ENCODE data around the gene KCNG2. TPM values are rescaled to one million over a fixed set of nuclear protein-coding genes. Genes with fewer than 3 reads are reported as not detected.

The KCNG2 gene
- total RNA-seq, 1 donor from 2014 or later, result not detected

DNA sequence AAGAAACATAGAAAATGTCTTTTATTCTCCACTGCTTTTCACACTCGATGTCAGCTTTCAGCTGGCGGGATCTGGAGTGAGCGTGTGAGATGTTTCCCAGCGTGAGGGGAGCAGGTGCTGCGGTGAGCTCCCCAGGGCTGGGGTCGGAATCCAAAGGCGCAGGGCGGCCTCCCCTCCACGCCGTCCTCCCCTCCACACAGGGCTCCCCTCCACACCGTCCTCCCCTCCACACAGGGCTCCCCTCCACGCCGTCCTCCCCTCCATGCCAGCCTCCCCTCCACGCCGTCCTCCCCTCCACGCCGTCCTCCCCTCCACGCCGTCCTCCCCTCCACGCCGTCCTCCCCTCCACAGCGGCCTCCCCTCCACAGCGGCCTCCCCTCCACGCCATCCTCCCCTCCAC lies 26.9 kb upstream of the KCNG2 start:
- DNase-seq (no peak), ATAC-seq (ENCODE audit: low read depth) (no peak)
- Mint-ChIP-seq H3K27ac (no peak overlapping the region), H3K4me1 (no peaks in the 10 kb centered on the region), H3K9me3 (peaks cover 15% of the 10 kb centered on the region), H3K27me3 (peaks cover 18% of the 10 kb centered on the region), H3K36me3 (ENCODE audit: low read depth) (peaks cover 2% of the 10 kb centered on the region), H3K4me3 (no peak overlapping the region)
- POLR2A ChIA-PET, result no interaction called here
- CTCF ChIA-PET, result no interaction called here
- TF ChIP-seq, protein P1, sequence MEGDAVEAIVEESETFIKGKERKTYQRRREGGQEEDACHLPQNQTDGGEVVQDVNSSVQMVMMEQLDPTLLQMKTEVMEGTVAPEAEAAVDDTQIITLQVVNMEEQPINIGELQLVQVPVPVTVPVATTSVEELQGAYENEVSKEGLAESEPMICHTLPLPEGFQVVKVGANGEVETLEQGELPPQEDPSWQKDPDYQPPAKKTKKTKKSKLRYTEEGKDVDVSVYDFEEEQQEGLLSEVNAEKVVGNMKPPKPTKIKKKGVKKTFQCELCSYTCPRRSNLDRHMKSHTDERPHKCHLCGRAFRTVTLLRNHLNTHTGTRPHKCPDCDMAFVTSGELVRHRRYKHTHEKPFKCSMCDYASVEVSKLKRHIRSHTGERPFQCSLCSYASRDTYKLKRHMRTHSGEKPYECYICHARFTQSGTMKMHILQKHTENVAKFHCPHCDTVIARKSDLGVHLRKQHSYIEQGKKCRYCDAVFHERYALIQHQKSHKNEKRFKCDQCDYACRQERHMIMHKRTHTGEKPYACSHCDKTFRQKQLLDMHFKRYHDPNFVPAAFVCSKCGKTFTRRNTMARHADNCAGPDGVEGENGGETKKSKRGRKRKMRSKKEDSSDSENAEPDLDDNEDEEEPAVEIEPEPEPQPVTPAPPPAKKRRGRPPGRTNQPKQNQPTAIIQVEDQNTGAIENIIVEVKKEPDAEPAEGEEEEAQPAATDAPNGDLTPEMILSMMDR (IDR thresholded peaks at IDR 0.05), result no peak
- intact Hi-C loops (cut with micrococcal nuclease), result no loop called here

DNA sequence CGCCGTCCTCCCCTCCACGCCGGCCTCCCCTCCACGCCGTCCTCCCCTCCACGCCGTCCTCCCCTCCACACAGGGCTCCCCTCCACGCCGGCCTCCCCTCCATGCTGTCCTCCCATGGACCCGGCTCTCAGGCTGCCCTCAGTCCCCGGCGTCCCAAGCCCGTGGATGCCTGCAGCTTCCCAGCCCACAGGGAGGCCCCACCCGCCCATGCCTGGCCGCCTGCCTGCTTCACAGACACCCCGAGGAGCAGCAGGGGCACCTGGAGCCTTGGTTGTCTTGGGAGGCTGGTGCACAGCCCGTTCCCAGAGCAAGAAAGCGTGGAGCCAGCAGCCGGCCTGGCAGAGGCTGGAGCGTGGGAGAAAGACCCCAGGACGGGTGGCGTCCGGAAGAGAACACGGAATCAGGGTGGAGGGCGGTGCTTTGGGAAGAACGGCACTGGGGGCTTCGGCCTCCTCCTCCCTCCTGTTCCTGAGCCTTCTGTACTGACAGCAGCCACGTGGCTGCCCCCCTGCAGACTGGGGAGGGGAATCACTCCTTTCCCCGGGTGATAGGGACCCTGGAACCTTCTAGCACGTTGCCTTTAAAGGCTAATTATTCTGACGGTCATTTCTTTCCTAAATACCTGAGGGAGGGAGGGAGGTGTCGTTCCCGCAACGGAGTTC lies 26.2 kb upstream of the KCNG2 start:
- intact Hi-C loops (cut with micrococcal nuclease), result no loop called here
- Mint-ChIP-seq H3K36me3 (ENCODE audit: low read depth) (peaks cover 2% of the 10 kb centered on the region), H3K9me3 (peaks cover 15% of the 10 kb centered on the region), H3K27ac (no peak overlapping the region), H3K4me3 (no peak overlapping the region), H3K4me1 (no peaks in the 10 kb centered on the region), H3K27me3 (peaks cover 21% of the 10 kb centered on the region)
- DNase-seq (no peak), ATAC-seq (ENCODE audit: low read depth) (no peak)
- CTCF ChIA-PET, result no interaction called here
- TF ChIP-seq, protein P1 (IDR thresholded peaks at IDR 0.05), result no peak
- POLR2A ChIA-PET, result no interaction called here

DNA sequence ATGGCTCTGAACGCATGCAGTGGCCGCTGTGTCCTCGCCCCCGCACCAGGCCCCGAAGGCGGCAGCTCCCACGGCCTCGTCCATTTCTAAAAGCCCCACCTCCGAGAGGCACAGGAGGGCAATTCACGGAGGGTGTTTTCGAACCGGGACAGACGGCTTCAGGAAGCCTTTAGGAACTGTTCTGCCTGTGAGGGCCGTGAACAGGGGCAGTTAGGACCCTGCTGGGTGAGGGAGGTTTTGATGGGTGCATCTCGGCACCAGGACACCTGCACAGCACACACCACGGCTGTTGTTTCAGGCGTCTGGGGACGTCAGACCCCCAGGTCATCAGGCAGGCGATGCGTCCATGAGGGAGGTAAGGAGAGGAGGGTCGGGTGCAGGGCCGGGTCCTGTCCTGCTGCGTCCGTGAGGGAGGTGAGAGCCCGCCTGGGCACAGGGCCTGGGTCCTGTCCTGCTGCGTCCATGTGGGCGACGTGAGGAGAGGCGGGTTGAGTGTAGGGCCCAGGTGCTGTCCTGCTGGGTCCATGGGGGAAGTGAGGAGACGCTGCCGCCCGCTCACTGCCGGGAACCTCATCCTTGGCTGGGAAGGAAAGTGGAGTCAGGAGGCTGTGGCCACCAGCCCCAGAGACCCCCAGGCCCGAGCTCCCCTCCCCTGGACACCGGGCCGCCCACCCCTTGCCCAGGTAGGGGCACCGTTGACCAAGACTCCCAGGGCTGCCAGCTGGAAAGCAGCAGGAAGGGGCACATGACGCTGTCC lies 25.5 kb upstream of the KCNG2 start:
- Mint-ChIP-seq H3K4me3 (no peak overlapping the region), H3K4me1 (no peaks in the 10 kb centered on the region), H3K27ac (no peak overlapping the region), H3K9me3 (peaks cover 15% of the 10 kb centered on the region), H3K27me3 (peaks cover 28% of the 10 kb centered on the region), H3K36me3 (ENCODE audit: low read depth) (peaks cover 2% of the 10 kb centered on the region)
- POLR2A ChIA-PET, result no interaction called here
- TF ChIP-seq, protein P1 (IDR thresholded peaks at IDR 0.05), result no peak
- no peak for DNase-seq
- CTCF ChIA-PET, result no interaction called here
- no peak for ATAC-seq (ENCODE audit: low read depth)
- intact Hi-C loops (cut with micrococcal nuclease), result no loop called here

DNA sequence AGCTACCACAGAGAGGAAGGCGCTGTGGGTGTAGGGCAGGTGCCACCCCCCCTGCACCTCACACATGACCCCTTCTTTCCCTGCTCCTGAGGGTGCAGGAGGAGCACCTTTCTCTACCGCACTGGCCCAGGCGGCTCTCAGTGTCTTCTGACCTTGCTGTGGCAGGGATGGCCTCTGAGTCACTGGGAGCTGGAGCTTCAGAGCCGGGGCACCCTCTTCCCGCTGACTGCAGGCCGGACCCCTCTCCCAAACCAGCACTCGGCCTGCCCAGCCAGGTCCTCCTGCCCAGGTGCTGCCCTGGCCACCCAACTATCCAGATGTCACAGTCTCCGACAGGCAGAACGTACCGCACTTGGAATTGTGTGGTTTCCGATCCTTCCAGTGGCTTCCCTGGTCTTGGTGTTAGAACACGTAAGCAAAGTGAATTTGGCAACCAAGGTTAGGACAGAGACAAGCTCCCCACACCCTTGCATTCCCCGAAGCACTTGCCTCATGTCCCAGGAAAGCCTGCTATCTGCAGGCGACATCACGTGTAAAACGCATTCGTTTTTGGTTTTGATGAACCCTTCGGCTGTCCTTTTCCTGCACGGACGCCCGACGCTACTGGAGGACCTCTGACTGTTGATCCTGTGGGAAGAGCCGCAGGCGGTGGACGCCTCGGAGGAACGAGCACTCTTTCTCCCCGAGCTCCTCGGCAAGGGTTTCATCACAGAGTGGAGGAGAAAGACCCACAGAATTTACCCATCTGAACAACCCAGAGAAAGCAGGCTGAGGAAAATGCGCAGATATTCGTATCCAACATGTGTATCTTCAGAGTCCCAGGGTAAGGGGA lies 24.7 kb upstream of the KCNG2 start:
- DNase-seq (no peak), ATAC-seq (ENCODE audit: low read depth) (no peak)
- intact Hi-C loops (cut with micrococcal nuclease), result no loop called here
- POLR2A ChIA-PET, result no interaction called here
- no peak overlapping the region for H3K4me3 Mint-ChIP-seq
- H3K36me3 Mint-ChIP-seq (ENCODE audit: low read depth), result no peaks in the 10 kb centered on the region
- peaks cover 31% of the 10 kb centered on the region for H3K27me3 Mint-ChIP-seq
- peaks cover 9% of the 10 kb centered on the region for H3K9me3 Mint-ChIP-seq
- H3K27ac Mint-ChIP-seq, result no peak overlapping the region
- CTCF ChIA-PET, result no interaction called here
- TF ChIP-seq, protein P1 (IDR thresholded peaks at IDR 0.05), result no peak
- no peaks in the 10 kb centered on the region for H3K4me1 Mint-ChIP-seq

DNA sequence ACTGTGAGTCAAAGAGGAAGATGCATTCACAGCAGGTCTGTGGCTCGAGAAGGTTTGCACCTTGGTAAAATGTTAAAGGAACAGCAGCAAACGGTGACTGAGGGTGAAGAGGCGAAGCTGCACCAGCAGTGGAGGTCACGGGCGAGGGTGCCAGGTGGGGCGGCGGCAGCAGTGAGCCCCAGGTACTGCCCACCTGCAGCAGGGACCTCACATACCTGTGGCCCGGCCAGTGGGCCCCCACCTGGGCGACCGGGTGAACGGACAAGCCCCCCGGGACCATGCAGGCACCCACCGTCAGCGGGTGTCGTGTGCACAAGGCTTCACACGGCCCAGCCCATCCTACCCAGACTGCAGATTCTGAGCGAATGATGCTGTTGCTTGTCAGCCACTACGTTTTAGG lies 23.6 kb upstream of the KCNG2 start:
- TF ChIP-seq, protein P1 (IDR thresholded peaks at IDR 0.05), result no peak
- peaks cover 31% of the 10 kb centered on the region for H3K27me3 Mint-ChIP-seq

More for the DNA sequence above, 23.6 kb upstream of the KCNG2 start:
- ChIA-PET CTCF (no interaction called here), POLR2A (no interaction called here)
- DNase-seq, result no peak
- no peak overlapping the region for H3K4me3 Mint-ChIP-seq
- peaks cover 5% of the 10 kb centered on the region for H3K9me3 Mint-ChIP-seq
- H3K4me1 Mint-ChIP-seq, result no peaks in the 10 kb centered on the region
- no peak for ATAC-seq (ENCODE audit: low read depth)
- no peaks in the 10 kb centered on the region for H3K36me3 Mint-ChIP-seq (ENCODE audit: low read depth)
- intact Hi-C loops (cut with micrococcal nuclease), result no loop called here
- H3K27ac Mint-ChIP-seq, result no peak overlapping the region
